ENCODE measurements around the gene EFCAB8.

- TF ChIP-seq CTCF (IDR thresholded peaks at IDR 0.05): no peak
- no peak for TF ChIP-seq POLR2A (IDR thresholded peaks at IDR 0.05)
Observed at GRCh38 chr20:33005908-33006775, 147.4 kb downstream of the EFCAB8 start.

All from heart left ventricle (tissue), 13 donors.